Superior temporal gyrus (tissue), 1 donor: ENCODE results near the gene USE1.
"Not testable (repeated sequence)": the region's sequence is repeated elsewhere in the genome, so short reads cannot be mapped to it uniquely, and the experiment has no call there.

Source experiments
- DNase-seq: peaks from one replicate; pipeline ENCODE4 v3.0.0-alpha.2; 2016; ENCODE audit errors: extremely low spot score

USE1 gene

GRCh38 chr19:17215127-17215971 is at the start of gene USE1:
Gene USE1, plus strand, starts transcription at chr19:17215357. Its CDS starts 49 bp downstream, at chr19:17215406.
- DNase-seq = peak; percentile 95

GRCh38 chr19:17165715-17166114 is 49.4 kb upstream of the USE1 start:
- DNase-seq = no peak

GRCh38 chr19:17170538-17171297 is 44.4 kb upstream of the USE1 start:
- DNase-seq = no peak

- no peak for DNase-seq
Measured at GRCh38 chr19:17171874-17172273, 43.3 kb upstream of the USE1 start.

GRCh38 chr19:17172624-17173345 is 42.4 kb upstream of the USE1 start:
- no peak for DNase-seq

GRCh38 chr19:17178291-17178690 is 36.9 kb upstream of the USE1 start:
- DNase-seq = no peak

- DNase-seq = no peak
Measured at GRCh38 chr19:17180997-17181702, 34.0 kb upstream of the USE1 start.

GRCh38 chr19:17183271-17183761 is 31.8 kb upstream of the USE1 start:
- no peak for DNase-seq

GRCh38 chr19:17183858-17184321 is 31.3 kb upstream of the USE1 start:
- no peak for DNase-seq

- DNase-seq = peak; percentile 4
Measured at GRCh38 chr19:17184371-17184841, 30.8 kb upstream of the USE1 start.

- DNase-seq = no peak
Measured at GRCh38 chr19:17185590-17185989, 29.6 kb upstream of the USE1 start.

GRCh38 chr19:17191736-17192135 is 23.4 kb upstream of the USE1 start:
- not testable (repeated sequence) for DNase-seq

- no peak for DNase-seq
Measured at GRCh38 chr19:17192751-17193150, 22.4 kb upstream of the USE1 start.

- DNase-seq = no peak
Measured at GRCh38 chr19:17194608-17195007, 20.5 kb upstream of the USE1 start.

- DNase-seq = no peak
Measured at GRCh38 chr19:17195106-17195505, 20.1 kb upstream of the USE1 start.

GRCh38 chr19:17196610-17197009 is 18.5 kb upstream of the USE1 start:
- DNase-seq = no peak

- no peak for DNase-seq
Measured at GRCh38 chr19:17197666-17198065, 17.5 kb upstream of the USE1 start.

- DNase-seq = no peak
Measured at GRCh38 chr19:17200408-17201079, 14.6 kb upstream of the USE1 start.

- DNase-seq = no peak
Measured at GRCh38 chr19:17202249-17202648, 12.9 kb upstream of the USE1 start.

GRCh38 chr19:17202713-17203112 is 12.4 kb upstream of the USE1 start:
- no peak for DNase-seq
